GM18868 (cell line): ENCODE measurements around the gene LRRC42.
A peak's percentile ranks its signal among the peaks of the same experiment; 100 is the strongest.

Experiments
- ATAC-seq: cut with Tn5 transposase; IDR thresholded peaks from one replicate; pipeline ENCODE4 v1.9.1; 2021; ENCODE audit warnings: mild to moderate bottlenecking, moderate library complexity; ENCODE audit not compliant: unreplicated experiment

Gene LRRC42

GRCh38 chr1:53946252-53947171 is at the start of gene LRRC42:
Gene LRRC42, plus strand, starts transcription at chr1:53946350. Its CDS starts 5,650 bp downstream, at chr1:53952000.
- ATAC-seq: peak; percentile 64

DNA sequence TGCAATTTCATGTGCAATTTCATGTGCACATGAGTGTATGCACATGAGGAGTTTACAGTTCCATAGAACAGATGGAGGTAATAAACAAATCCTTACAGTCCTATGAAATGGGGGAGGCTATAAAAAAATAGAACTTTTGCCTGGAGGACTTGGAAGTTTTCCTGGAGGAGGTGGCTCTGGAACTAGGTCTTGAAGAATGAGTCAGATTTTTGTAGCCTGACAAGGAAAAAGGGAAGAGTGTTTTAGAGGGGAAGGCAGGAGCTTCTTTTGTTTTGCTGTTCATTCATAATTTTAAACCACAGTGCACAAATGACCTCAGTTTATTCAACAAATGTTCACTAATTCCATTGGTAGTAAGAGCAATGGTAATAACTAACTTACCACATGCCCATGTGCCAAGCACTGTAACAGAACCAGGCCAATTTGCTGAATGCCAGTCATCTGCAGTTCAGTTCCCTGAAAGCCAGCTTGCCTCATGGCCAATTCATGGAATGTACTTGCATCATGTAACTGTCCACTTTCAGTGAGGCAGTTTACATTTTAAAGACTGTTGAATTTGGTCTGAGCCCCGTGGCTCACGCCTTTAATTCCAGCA is 49.4 kb upstream of the LRRC42 start:
- no peak for ATAC-seq

- no peak for ATAC-seq
Observed at GRCh38 chr1:53899206-53899628, 46.9 kb upstream of the LRRC42 start.

DNA sequence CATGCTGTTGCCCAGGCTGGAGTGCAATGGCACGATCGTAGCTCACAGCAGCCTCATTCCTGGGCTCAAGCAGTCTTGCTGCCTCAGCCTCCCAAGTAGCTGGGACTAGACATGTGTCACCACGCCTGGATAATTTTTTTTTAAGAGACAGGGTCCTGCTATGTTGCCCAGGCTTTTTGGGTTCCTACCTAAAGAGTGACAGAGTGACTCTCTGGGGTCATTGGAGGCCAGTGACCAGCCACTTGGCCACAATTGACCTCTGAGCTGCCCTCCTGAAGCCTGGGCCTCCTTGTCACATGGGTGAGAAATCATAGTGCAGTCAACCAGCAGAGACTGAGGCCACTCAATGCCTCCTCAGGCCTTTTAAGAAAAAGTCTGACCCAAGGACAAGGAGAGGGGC is 46.4 kb upstream of the LRRC42 start:
- ATAC-seq: no peak

DNA sequence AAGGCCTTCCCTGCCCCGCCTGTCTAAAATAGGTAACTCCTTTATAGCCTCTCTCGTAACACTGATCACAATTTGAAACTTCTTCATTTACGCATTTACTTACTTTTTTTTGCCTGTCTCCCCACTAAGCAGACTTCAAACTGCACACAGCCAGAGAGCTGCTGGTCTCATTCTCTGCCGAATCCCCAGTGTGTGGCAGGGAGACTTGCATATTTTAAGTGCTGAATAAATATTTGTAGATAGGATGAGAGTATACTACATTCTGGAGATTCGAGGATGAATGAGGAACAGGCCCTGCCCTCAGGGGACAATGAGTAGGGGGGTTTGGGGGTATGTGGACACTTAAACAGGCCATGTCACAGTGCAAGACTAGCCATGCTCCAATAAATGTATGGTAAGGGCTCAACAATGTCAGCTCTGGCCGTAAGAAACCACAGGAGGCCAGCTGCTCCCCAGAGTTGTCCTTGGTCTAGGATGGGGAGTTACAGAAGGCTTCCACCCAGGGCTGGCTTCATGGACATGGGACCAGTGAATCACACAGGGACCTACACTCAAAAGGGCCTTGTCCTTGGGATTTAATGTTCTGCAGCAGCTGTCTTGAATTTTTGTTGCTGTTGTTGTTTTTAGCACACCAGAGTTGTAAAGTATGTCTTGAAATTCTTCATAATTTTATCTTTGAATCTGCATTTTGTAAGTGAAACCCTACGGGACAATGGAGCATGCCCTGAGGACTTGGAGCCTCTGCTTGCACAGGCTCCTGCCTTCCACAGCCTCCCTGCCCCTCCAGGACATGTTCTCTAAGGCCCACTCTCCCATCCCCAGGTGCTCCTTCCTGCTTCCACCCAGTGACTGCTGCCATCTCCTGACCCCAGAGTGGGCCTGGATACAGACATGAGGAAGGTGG is 43.7 kb upstream of the LRRC42 start:
- ATAC-seq: no peak

GRCh38 chr1:53905509-53905908 is 40.6 kb upstream of the LRRC42 start:
- ATAC-seq: no peak

- no peak for ATAC-seq
Observed at GRCh38 chr1:53906121-53906520, 40.0 kb upstream of the LRRC42 start.

DNA sequence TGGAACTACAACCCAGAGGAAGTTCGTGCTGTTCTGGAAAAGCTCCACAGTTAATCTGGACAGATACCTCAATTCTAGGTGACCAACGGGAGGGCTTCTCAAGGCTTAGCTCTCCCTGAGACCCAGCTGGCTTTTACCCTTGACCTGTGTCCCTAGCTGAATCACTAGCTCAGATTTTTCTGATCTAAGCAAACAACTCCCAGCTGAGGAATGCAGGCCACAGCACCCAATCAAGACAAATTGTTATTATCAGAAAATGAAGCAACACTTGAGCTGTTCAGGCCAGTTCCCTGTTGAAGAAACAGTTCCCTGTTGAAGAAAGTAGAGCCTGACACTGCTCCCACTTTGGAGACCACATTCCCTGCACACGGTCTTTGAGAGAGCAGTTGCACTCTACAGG is 36.2 kb upstream of the LRRC42 start:
- no peak for ATAC-seq

GRCh38 chr1:53911442-53911841 is 34.7 kb upstream of the LRRC42 start:
- no peak for ATAC-seq

- ATAC-seq: no peak
Observed at GRCh38 chr1:53913352-53914033, 32.7 kb upstream of the LRRC42 start.

DNA sequence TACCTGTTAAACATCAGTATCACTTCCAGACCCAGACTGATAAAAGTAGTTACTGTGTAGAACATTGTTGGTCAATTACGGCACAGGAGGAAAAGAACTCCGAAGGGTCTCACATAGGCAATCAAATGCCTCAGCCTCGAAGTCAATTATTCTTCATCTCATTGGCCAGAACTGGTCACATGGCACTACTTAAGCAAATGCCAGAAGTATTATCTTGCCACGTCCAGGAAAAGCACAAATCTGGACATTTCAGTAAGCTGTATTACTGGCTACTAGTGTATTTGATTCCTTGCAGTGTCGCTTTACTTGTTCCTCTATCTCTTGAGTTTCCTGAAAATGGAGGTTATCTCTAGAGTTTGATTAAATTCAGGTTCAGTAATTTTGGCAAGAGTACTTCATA is 27.8 kb upstream of the LRRC42 start:
- ATAC-seq: no peak

GRCh38 chr1:53919675-53920066 is 26.5 kb upstream of the LRRC42 start:
- no peak for ATAC-seq

DNA sequence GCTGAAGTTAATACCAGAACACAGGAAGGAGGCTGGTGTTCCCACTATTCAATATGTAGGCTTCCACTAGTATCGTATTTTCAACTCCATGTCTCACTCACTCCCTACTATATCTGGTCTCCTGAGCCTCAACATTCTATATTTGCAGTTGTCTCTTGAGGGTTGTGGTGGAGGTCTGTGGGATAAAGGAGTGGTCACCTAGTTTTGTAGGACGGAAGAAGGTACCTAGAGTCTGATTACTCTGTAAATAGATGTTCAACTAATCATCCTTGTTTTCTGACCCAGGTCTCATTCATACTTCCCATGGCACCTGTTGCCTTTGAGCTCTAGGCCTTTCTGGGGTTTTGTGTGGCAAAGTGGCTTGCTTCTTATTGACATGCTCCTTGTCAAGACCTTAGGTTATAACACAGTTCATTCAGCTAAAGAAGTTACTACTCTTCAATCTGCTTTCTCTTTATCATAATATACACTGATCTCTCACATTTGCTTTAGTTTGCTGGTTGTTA is 18.7 kb upstream of the LRRC42 start:
- ATAC-seq: no peak

DNA sequence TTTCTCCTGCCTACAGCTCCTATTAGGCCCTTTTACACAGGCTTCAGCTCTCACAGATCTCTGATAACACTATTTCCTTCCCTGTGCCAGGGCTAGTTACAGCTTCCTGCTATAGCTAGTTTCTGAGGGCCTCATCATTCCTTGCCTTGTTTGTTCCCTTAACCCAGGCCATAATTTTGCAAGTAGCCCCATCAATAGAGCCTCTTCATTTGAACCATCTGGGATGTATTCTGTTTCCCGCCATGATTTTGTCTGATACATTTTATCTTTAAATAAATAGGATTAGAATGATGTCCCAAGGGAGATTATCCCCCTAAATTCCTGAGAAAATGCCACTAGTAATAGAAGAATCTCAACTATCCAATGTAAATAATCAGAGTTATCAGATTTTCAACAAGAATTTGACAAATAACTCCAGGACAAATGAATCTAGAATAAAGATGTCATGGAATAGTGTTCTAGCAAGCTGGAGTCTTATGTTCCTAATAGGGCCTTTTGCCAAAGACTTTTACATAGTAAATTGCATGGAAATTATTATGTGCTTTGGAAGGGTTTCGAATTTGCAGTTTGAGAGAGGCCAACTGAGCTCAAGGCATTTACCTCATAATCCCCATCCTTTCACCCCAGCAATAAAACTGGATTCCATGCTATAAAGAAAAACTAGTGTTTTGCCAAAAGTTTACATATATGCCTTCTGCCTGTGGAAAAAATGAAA is 16.7 kb upstream of the LRRC42 start:
- no peak for ATAC-seq

DNA sequence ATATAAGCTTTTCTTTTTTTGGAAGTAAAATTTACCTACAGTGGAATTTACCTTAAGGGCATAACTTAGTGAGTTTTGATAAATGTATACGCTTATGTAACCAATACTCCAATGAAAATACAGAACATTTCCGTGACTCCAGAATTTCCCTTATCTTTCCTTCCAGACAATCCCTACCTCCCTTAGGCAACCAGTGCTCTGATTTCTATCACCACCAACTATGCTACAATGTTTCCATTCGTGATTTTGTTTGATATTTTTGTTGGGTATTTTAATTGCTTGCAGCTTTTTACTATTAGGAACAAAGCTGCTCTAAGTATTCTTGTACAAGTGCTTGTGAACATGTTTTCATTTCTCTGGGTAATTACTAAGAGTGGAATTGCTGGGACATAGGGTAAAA is 15.2 kb upstream of the LRRC42 start:
- ATAC-seq: no peak

DNA sequence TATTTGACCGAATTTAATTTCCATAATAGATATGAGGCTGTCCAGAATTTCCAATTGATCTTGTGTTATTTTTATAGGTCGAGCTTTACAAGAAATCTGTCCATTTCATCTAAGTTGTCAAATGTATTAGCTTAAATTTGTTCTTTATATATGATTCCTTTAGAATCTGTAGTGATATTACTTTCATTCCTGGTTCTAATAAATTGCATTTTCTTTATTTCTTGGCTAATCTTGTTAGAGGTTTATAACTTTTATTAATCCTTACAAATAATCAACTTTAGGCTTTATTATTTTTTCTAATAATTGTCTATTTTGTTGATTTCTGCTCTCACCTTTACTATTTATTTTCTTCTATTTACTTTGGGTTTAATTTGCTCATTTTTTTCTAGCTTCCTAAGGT is 14.6 kb upstream of the LRRC42 start:
- ATAC-seq: no peak

DNA sequence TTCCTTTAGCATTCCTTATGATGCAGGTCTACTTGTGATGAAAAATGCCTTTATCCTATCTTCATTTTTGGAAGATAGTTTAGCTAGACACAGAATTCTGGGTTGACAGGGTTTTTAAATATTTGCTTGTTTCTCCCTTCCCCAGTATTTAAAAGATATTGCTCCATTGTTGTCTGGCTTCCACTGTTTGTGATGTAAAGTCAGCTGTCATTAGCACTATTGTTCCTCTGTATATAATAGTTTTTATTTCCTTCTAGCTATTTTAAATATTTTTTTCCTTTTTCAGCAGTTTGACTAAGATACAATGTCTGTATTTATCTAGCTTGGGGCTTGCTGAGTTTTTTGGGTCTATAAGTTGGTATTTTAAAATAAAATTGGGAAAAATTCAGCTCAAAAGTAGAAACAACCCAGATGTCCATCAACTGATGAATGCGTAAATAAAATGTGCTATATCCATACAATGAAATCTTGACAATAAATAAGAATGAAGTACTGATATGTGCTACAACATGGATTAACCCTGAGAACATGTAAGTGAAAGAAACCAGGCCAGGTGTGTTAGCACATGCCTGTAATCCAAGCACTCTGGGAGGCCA is 11.9 kb upstream of the LRRC42 start:
- no peak for ATAC-seq

- no peak for ATAC-seq
Observed at GRCh38 chr1:53936430-53936829, 9.7 kb upstream of the LRRC42 start.

GRCh38 chr1:53938136-53938830 is 7.9 kb upstream of the LRRC42 start:
- ATAC-seq: no peak
